B cell (primary cell): ENCODE data around the gene GNB5. TPM values are rescaled to one million over a fixed set of nuclear protein-coding genes. Genes with fewer than 3 reads are reported as not detected.

Experiments used
- ATAC-seq: fragments of 200-7000 bp; cut with Tn5 transposase; one replicate; pipeline ENCODE4 v1.10.0; 2021; ENCODE audit warnings: low read depth, mild to moderate bottlenecking, moderate number of reproducible peaks, moderate library complexity
- CTCF ChIA-PET: fragments of 350-600 bp; sonication (Branson Sonifier 250); formaldehyde crosslinking; loops from one replicate; lab custom pipeline; 2021; ENCODE audit warnings: antibody characterized with exemption, inconsistent platforms; lab: Charles Lee
- POLR2A ChIA-PET: fragments of 350-600 bp; sonication (Branson Sonifier 250); formaldehyde crosslinking; loops from one replicate; lab custom pipeline; 2021; ENCODE audit warnings: antibody characterized with exemption; lab: Charles Lee
- DNase-seq: peaks from one replicate; pipeline ENCODE4 v3.0.0; 2013
- H2AFZ ChIP-seq: 2 replicates; pipeline ENCODE4 v1.6.1; 2012; ENCODE audit warnings: mild to moderate bottlenecking, low read depth, low read length; ENCODE audit not compliant: insufficient read depth, poor library complexity, severe bottlenecking
- H3K27ac ChIP-seq, 2 donors: 1 replicate in 1 of 2; 2 replicates in 1 of 2; pipeline ENCODE4 v1.5.1; 2012 to 2013; ENCODE audit warnings: low read length in 2 of 2, mild to moderate bottlenecking in 2 of 2, moderate library complexity in 1 of 2
- H3K27me3 ChIP-seq, 4 experiments: fragments of 200-600 bp in 1 of 4; sonication (generic) in 1 of 4; replicated peaks in 1 of 4; 1 replicate in 2 of 4; 2 replicates in 2 of 4; pipeline versions ENCODE4 v1.6.1 to v1.7.0; 2013 to 2016; ENCODE audit warnings: low read length in 3 of 4, mild to moderate bottlenecking in 2 of 4, mixed read lengths in 1 of 4, moderate library complexity in 1 of 4; ENCODE audit not compliant: insufficient read depth in 4 of 4, control insufficient read depth in 3 of 4; ENCODE audit errors: control extremely low read depth in 1 of 4
- H3K36me3 ChIP-seq, 2 experiments: replicated peaks in 1 of 2; 1 replicate in 1 of 2; 2 replicates in 1 of 2; pipeline versions ENCODE4 v1.6.1 to v1.7.1; 2013; ENCODE audit warnings: low read length in 1 of 2; ENCODE audit not compliant: insufficient read depth in 2 of 2, control insufficient read depth in 1 of 2; ENCODE audit errors: control extremely low read depth in 1 of 2, extremely low read depth in 1 of 2
- H3K4me1 ChIP-seq, 2 donors: fragments of 200-600 bp in 1 of 2; sonication (generic) in 1 of 2; 1 replicate in 1 of 2; 2 replicates in 1 of 2; pipeline versions ENCODE4 v1.5.1 to v1.6.1; 2013 to 2017; ENCODE audit warnings: low read length in 2 of 2; ENCODE audit not compliant: control insufficient read depth in 2 of 2, insufficient read depth in 2 of 2
- H3K4me2 ChIP-seq: replicated peaks from 2 replicates; pipeline ENCODE3; 2012; ENCODE audit warnings: mild to moderate bottlenecking, low read depth, low read length; ENCODE audit not compliant: poor library complexity, severe bottlenecking
- H3K4me3 ChIP-seq, 5 experiments: fragments of 200-600 bp in 1 of 5; sonication (generic) in 1 of 5; 1 replicate in 3 of 5; 2 replicates in 2 of 5; pipeline versions ENCODE4 v1.5.1 to v1.7.0; 2011 to 2016; ENCODE audit warnings: low read length in 4 of 5, mild to moderate bottlenecking in 4 of 5, low read depth in 2 of 5, control low read depth in 1 of 5, moderate library complexity in 1 of 5; ENCODE audit not compliant: insufficient read depth in 1 of 5; ENCODE audit errors: control extremely low read depth in 1 of 5, extremely low read depth in 1 of 5
- H3K79me2 ChIP-seq: fragments of 200-600 bp; sonication (generic); one replicate; pipeline ENCODE4 v1.6.0; 2016; ENCODE audit warnings: low read length; ENCODE audit not compliant: control insufficient read depth, insufficient read depth
- H3K9ac ChIP-seq: fragments of 200-600 bp; sonication (generic); 2 replicates; pipeline ENCODE4 v1.6.1; 2017; ENCODE audit warnings: mild to moderate bottlenecking, low read length, moderate library complexity
- H3K9me3 ChIP-seq, 3 donors: one replicate each; pipeline versions ENCODE4 v1.6.1 to v1.7.1; 2013; ENCODE audit warnings: low read length in 2 of 3; ENCODE audit not compliant: control insufficient read depth in 2 of 3, insufficient read depth in 1 of 3; ENCODE audit errors: control extremely low read depth in 1 of 3
- H4K20me1 ChIP-seq: 2 replicates; pipeline ENCODE4 v1.6.0; 2012; ENCODE audit warnings: mild to moderate bottlenecking, low read length; ENCODE audit not compliant: insufficient read depth, control insufficient read depth, poor library complexity, severe bottlenecking
- H3K27ac Mint-ChIP-seq: one replicate; pipeline ENCODE4 v1.8.0; 2021; ENCODE audit warnings: mixed read lengths
- H3K27me3 Mint-ChIP-seq: one replicate; pipeline ENCODE4 v1.8.0; 2021; ENCODE audit warnings: mixed read lengths
- H3K4me1 Mint-ChIP-seq: one replicate; pipeline ENCODE4 v1.8.0; 2021; ENCODE audit warnings: mixed read lengths
- H3K4me3 Mint-ChIP-seq: one replicate; pipeline ENCODE4 v1.8.0; 2021; ENCODE audit warnings: mixed read lengths
- H3K9me3 Mint-ChIP-seq: one replicate; pipeline ENCODE4 v1.8.0; 2022; ENCODE audit warnings: mixed read lengths; ENCODE audit not compliant: insufficient read depth
- CTCF ChIP-seq: fragments of 200-600 bp; IDR thresholded peaks from one replicate; pipeline ENCODE4 v1.8.0; 2022; ENCODE audit warnings: antibody characterized with exemption, mild to moderate bottlenecking
- EZH2 ChIP-seq: IDR thresholded peaks from 2 replicates; pipeline ENCODE4 v1.6.1; 2012; ENCODE audit warnings: borderline replicate concordance, low read depth, mild to moderate bottlenecking, moderate library complexity, low read length; ENCODE audit not compliant: insufficient read depth, poor library complexity, severe bottlenecking
- WGBS: methylation state at CpG from one replicate; pipeline ENCODE4 v1.1.5; 2013; ENCODE audit warnings: missing lambda C conversion rate; ENCODE audit not compliant: insufficient coverage; 5-methylcytosine and 5-hydroxymethylcytosine counted together
- intact Hi-C: fragments of 100-400 bp; cut with micrococcal nuclease; formaldehyde crosslinking; loops from one replicate; pipeline ENCODE4 v1.10.0; 2022
- polyA plus RNA-seq: library from polyadenylated mRNA; depleted of rRNA; stranded (reverse); fragments of >200 nt; gene quantifications from 2 replicates; pipeline ENCODE4 v1.2.3, GENCODE V29; 2012
- total RNA-seq, 2 donors: library from RNA; stranded (reverse); fragments of 120-200 nt in 1 of 2; gene quantifications; 1 replicate in 1 of 2; 2 replicates in 1 of 2; pipeline versions ENCODE4 v1.2.3 to v1.2.4, GENCODE V29; 2013 to 2022

Gene GNB5
- total and polyA plus RNA-seq, 2 donors (not counting 1 experiment from before 2014, with no cell fraction given), result 58.5 to 142 TPM

DNA sequence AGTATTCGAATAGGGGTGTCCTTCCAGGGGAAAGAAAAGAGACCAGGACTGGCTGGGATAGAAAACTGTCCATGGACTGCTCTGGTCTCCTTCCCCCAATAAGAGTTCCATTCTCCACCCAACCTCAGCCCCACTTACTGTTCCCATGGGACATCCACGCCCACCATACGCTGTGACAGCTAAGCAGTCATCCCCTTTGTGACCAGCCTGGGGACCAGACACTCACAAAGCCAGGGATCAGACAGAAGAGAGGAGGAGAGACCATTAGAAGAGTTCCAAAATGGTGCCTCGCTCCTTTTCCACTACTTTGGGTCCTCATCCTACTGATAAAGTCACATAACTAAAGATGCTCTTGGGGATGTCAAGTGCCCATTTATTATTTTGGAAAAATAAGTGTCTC, 27.6 kb upstream of the GNB5 start:
- H3K4me1 Mint-ChIP-seq, result peaks cover 45% of the 10 kb centered on the region
- H3K9me3 Mint-ChIP-seq, result no peaks in the 10 kb centered on the region
- 93% methylated on average over 3 of the region's 4 CpGs for WGBS
- no peaks in the 10 kb centered on the region for H3K27me3 Mint-ChIP-seq
- Histone ChIP-seq H4K20me1 (no peaks in the 10 kb centered on the region), H3K4me3 (no peak overlapping the region), H3K4me1 (peaks cover 24 to 37% of the 10 kb centered on the region in 2 donors), H3K9ac (no peak overlapping the region), H3K27me3 (no peaks in the 10 kb centered on the region), H3K36me3 (no peaks in the 10 kb centered on the region), H3K9me3 (no peaks in the 10 kb centered on the region), H3K79me2 (peaks cover 18% of the 10 kb centered on the region), H3K27ac (no peak overlapping the region), H3K4me2 (no peak overlapping the region), H2AFZ (no peak overlapping the region)
- ATAC-seq (no peak), DNase-seq (no peak)
- H3K4me3 Mint-ChIP-seq, result no peak overlapping the region
- ChIA-PET CTCF (interaction anchor here (1.0 to 5.4 kb wide), 2 partner anchors 10 to 37 kb away, joined by 3 to 40 read pairs; no protein-coding TSS in a partner anchor), POLR2A (no interaction called here)
- H3K27ac Mint-ChIP-seq, result no peak overlapping the region
- intact Hi-C loops, result no loop called here
- TF ChIP-seq EZH2 (no peak), CTCF (no peak)

DNA sequence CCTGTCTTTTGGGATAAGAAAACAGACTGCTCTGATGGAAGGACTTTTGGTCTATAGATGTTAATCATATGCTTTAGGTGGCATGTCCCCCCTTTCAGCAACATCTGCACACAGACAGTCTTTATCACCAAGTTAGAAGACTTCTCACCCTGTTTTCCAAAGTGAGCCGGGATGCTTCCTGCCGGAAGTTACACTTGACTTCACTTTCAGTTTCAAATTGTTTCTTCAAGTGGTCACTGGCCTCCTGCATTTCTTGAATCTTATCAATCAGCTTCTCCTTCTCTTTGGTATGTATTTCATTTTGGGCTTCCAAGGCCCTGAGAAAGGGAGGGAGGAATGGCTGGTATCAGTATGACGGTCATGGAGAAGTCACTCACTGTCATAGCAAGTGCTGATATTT, 27.2 kb upstream of the GNB5 start:
- H2AFZ ChIP-seq, result no peak overlapping the region
- H3K79me2 ChIP-seq, result peaks cover 18% of the 10 kb centered on the region
- no peaks in the 10 kb centered on the region for H3K27me3 Mint-ChIP-seq
- DNase-seq (no peak), ATAC-seq (no peak)
- WGBS, result no CpG with 5 or more reads among the region's 3 CpGs
- TF ChIP-seq CTCF (no peak), EZH2 (no peak)
- intact Hi-C loops, result no loop called here
- H3K4me2 ChIP-seq, result no peak overlapping the region
- H3K4me1 Mint-ChIP-seq, result peaks cover 42% of the 10 kb centered on the region
- H3K9ac ChIP-seq, result no peak overlapping the region
- H3K36me3 ChIP-seq, result no peaks in the 10 kb centered on the region
- H3K27ac Mint-ChIP-seq, result peak overlapping the region; percentile 52
- no peak overlapping the region for H3K27ac ChIP-seq
- H4K20me1 ChIP-seq, result no peaks in the 10 kb centered on the region
- no peaks in the 10 kb centered on the region for H3K9me3 Mint-ChIP-seq
- H3K4me3 ChIP-seq, result no peak overlapping the region
- H3K4me3 Mint-ChIP-seq, result no peak overlapping the region
- peaks cover 24 to 33% of the 10 kb centered on the region in 2 donors for H3K4me1 ChIP-seq
- CTCF ChIA-PET, result interaction anchor here (1.0 to 5.4 kb wide), 3 partner anchors 10 to 43 kb away, joined by 3 to 40 read pairs (median 16); no protein-coding TSS in a partner anchor
- H3K27me3 ChIP-seq, result no peaks in the 10 kb centered on the region
- POLR2A ChIA-PET, result no interaction called here
- H3K9me3 ChIP-seq, result no peaks in the 10 kb centered on the region
